Ovary (tissue), 9 donors: Measurements from ENCODE around the gene HDAC9. TPM values are rescaled to one million over a fixed set of nuclear protein-coding genes. Genes with fewer than 3 reads are reported as not detected.

ENCODE experiments used
- DNase-seq, 5 donors: peaks; one replicate each; pipeline ENCODE4 v3.0.0-alpha.2; 2019 to 2020
- H3K27ac ChIP-seq, 2 donors: fragments of 200-600 bp; one replicate each; pipeline versions ENCODE4 v1.5.1 to v1.8.0; 2019 to 2022
- H3K27me3 ChIP-seq: fragments of 200-600 bp; one replicate; pipeline ENCODE4 v1.8.0; 2022
- H3K36me3 ChIP-seq: fragments of 200-600 bp; sonication (generic); one replicate; pipeline ENCODE4 v1.5.1; 2019
- H3K4me1 ChIP-seq: one replicate; pipeline ENCODE4 v1.8.1; 2013; ENCODE audit warnings: mild to moderate bottlenecking, moderate library complexity; ENCODE audit not compliant: insufficient read depth
- H3K4me3 ChIP-seq: fragments of 200-600 bp; sonication (generic); one replicate; pipeline ENCODE4 v1.5.1; 2017
- H3K9me3 ChIP-seq, 2 donors: fragments of 200-600 bp in 1 of 2; sonication (generic) in 1 of 2; one replicate each; pipeline versions ENCODE4 v1.5.1 to v1.8.1; 2013 to 2019; ENCODE audit warnings: mild to moderate bottlenecking in 1 of 2, moderate library complexity in 1 of 2
- CTCF ChIP-seq, 3 donors: fragments of 450-650 bp in 2 of 3; fragments of 200-600 bp in 1 of 3; IDR thresholded peaks; one replicate each; pipeline versions ENCODE4 v1.5.1 to v1.8.0; 2016 to 2022; ENCODE audit warnings: antibody characterized with exemption in 3 of 3, mild to moderate bottlenecking in 1 of 3
- EP300 ChIP-seq: sonication (generic); formaldehyde crosslinking; IDR thresholded peaks from one replicate; pipeline ENCODE4 v1.6.1; 2017; ENCODE audit warnings: antibody characterized with exemption
- POLR2A ChIP-seq: fragments of 450-650 bp; IDR thresholded peaks from one replicate; pipeline ENCODE4 v1.6.1; 2017; ENCODE audit warnings: antibody characterized with exemption, mild to moderate bottlenecking, moderate library complexity
- WGBS, 3 donors: extraction: QIAGEN DNeasy Blood & Tissue Kit in 1 of 3; methylation state at CpG; one replicate each; pipeline versions ENCODE4 v1.1.5 to v1.1.7; 2013 to 2017; 5-methylcytosine and 5-hydroxymethylcytosine counted together
- intact Hi-C, 4 donors: fragments of 100-400 bp; cut with DNase I; formaldehyde crosslinking; loops; one replicate each; pipeline versions ENCODE4 v1.11.0 to v1.15.1; 2022 to 2023
- polyA plus RNA-seq, 2 donors: library from polyadenylated mRNA; stranded (reverse); fragments of 200-250 nt in 1 of 2; fragments of 350-450 nt in 1 of 2; fragmentation: Illumina TruSeq in 1 of 2; extraction: RNeasy Lipid Tissue Mini Kit (QIAGEN cat#74804) in 1 of 2; gene quantifications; one replicate each; pipeline ENCODE4 v1.2.3, GENCODE V29; 2013 to 2014
- total RNA-seq, 7 donors: library from RNA; depleted of rRNA in 2 of 7; stranded (reverse); fragments of >200 nt in 2 of 7; fragmentation: NEBNext Ultra II Directional in 3 of 7; extraction: Animal tissue kit (Norgen Biotek cat#: 25700) in 3 of 7; gene quantifications; one replicate each; pipeline versions ENCODE4 v1.1.0 to v1.2.4, GENCODE V29; 2016 to 2023
- donor health status: DM: no; HTN: no; CAD: no; lungs with moderate emphysema.
- donor health status: DM: no; HTN: no; CAD: no.
- donor health status: Bipolar disorder and iron deficiency.
- donor health status: DM: yes; HTN: yes; CAD: no.
- donor health status: DM: no; HTN: no; CAD: no.
- donor health status: DM: yes; HTN: yes; CAD: no.

The HDAC9 gene
- total and polyA plus RNA-seq, 9 donors, result 1.7 to 22.3 (median 6.0) TPM

GRCh38 chr7:18889436-18889835 lies 393.9 kb downstream of the HDAC9 start:
- no peak for TF ChIP-seq CTCF (IDR thresholded peaks at IDR 0.05)
- TF ChIP-seq EP300, result no peak
- no peak for TF ChIP-seq POLR2A
- Histone ChIP-seq H3K36me3 (no peaks in the 10 kb centered on the region), H3K4me3 (no peak overlapping the region), H3K9me3 (no peaks in the 10 kb centered on the region), H3K4me1 (no peaks in the 10 kb centered on the region), H3K27ac (no peak overlapping the region), H3K27me3 (no peaks in the 10 kb centered on the region)
- 72 to 94% (median 89%) methylated on average over 1 of the region's 1 CpG for WGBS, 3 donors
- no peak for DNase-seq
- intact Hi-C loops, result no loop called here

GRCh38 chr7:18890134-18890533 lies 394.6 kb downstream of the HDAC9 start:
- no peak for DNase-seq
- H3K4me1 ChIP-seq, result no peaks in the 10 kb centered on the region
- WGBS, 3 donors, result 8 to 9% (median 8%) methylated on average over 2 of the region's 2 CpGs
- no peaks in the 10 kb centered on the region for H3K36me3 ChIP-seq
- no peak overlapping the region for H3K4me3 ChIP-seq
- no peaks in the 10 kb centered on the region for H3K27me3 ChIP-seq
- no peak overlapping the region for H3K27ac ChIP-seq
- no peak for TF ChIP-seq EP300
- TF ChIP-seq CTCF (IDR thresholded peaks at IDR 0.05), result no peak
- no peak for TF ChIP-seq POLR2A
- H3K9me3 ChIP-seq, result no peaks in the 10 kb centered on the region
- intact Hi-C loops, result no loop called here

DNA sequence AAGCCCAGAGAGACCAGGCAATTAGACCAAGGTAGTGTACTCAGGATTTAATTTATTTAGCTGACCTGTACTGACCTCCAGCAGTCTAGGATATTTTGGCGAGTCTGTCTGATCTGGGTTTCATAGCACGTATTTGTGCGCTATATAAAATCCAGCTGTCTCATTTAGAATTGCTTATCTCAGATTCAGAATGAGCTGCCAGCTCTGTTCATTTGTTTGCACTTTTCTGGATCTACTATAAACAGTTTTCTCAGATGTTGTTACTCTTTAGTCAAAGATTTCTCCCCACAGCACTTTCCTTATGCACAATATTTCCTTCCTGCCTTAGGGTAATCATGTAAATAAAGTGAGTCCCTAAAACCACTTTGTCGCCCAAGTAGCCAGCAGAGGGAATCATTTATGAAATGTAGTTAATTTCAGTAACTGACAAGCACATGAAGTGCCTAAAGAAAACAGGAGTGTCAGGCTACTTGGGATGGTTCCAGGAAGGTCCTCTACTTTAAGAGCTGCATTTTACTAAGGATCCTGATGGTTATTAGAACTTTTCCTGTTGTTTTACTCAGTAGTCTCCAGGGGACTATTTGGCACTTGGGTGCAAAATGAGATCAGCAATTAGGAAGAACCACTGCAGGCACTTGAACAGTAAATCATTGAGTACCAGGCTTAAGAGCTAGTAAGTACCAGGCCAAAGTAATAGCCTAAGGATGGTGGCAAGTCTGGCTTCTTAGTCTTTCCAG lies 395.5 kb downstream of the HDAC9 start:
- DNase-seq, result no peak
- Histone ChIP-seq H3K36me3 (no peaks in the 10 kb centered on the region), H3K27ac (no peak overlapping the region), H3K4me3 (no peak overlapping the region), H3K9me3 (no peaks in the 10 kb centered on the region), H3K4me1 (no peaks in the 10 kb centered on the region), H3K27me3 (no peaks in the 10 kb centered on the region)
- TF ChIP-seq POLR2A (no peak), EP300 (no peak), CTCF (IDR thresholded peaks at IDR 0.05) (no peak)
- WGBS, 3 donors, result 3 to 18% (median 8%) methylated on average over 4 of the region's 4 CpGs
- intact Hi-C loops, result no loop called here

- 89 to 97% (median 93%) methylated on average over 3 of the region's 3 CpGs for WGBS, 3 donors
- no peak for TF ChIP-seq POLR2A
- no peak for TF ChIP-seq CTCF (IDR thresholded peaks at IDR 0.05)
- TF ChIP-seq EP300, result no peak
- intact Hi-C loops, result no loop called here
- Histone ChIP-seq H3K27ac (no peak overlapping the region), H3K27me3 (no peaks in the 10 kb centered on the region), H3K4me1 (no peaks in the 10 kb centered on the region), H3K36me3 (no peaks in the 10 kb centered on the region), H3K4me3 (no peak overlapping the region), H3K9me3 (no peaks in the 10 kb centered on the region)
- DNase-seq, result no peak
These were observed 397.6 kb downstream of the HDAC9 start for GRCh38 chr7:18893156-18893555.
